ENCODE data around the gene B3GALT4.

The B3GALT4 gene

GRCh38 chr6:33292996-33293682 lies 16.2 kb downstream of the B3GALT4 start:
- no peak for DNase-seq (ENCODE audit: low read depth)

DNA sequence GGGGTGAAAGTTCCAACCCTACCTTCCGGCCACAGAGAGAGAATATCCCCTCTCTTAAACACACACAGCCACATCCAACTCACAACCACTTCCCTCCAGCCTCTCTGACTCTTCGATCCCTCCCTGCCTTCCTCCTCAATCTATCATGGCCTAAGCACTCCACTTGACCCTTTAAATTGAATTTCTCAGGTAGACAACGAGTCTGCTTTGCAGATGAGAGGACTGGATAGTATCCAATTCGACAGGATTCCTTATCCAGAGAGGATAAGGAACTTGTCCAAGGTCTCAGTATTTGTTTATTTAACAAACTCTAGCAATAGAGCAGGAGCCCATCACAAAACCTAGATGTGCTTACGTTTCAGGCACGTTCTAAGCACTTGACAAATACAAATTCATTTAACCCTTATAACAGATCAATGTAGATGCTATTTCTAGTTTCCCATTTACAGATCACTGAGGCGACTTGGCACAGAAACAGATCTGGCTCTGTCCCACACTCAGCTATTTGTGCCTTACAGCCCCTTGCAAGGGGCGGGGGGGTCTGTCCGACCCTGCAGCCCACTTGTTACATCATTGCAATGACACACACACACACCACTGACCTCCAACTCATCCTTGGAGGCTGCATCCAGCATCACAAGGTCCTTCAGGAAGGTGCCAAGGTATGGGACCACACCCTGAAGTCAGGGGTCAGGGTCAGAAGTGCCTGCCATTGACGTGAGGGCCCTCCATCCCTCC lies 17.3 kb downstream of the B3GALT4 start:
- no peak for DNase-seq (ENCODE audit: low read depth)

DNA sequence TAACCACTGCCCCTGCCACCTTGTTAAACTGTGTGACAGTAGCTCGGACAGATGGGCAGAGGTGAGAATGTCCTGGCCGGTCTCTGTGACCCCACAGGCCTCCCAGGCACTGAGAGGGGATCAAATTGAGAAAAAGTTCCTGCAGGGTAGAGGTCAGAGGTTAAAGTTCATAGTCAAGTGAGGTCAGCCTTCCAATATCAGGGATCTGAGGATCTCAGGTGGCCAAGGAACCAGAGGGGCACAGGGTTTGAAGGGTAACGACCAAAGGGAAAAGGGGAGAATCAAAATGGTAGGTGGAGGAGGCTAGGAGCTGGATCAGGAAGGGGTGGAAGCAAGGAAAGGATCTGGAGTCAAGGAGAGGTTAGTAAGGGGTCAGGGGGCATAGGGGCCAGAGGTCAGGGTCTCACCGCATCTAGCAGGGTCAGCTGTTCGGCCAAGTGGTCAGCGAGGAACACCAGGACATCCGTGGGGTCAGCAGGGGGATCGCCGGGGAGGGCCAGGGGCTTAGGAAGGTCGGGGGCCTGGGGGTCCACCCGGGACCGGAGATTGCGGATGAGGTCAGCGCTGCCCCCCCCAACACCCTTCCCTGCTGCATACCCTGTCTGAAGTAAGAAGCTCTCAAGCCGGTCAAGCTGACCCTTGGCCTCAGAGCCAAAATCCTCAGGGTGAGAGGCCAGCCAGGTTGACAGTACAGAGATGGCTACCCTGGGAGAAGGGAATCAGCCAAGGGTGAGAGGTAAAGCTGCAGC lies 18.9 kb downstream of the B3GALT4 start:
- no peak for DNase-seq (ENCODE audit: low read depth)

DNA sequence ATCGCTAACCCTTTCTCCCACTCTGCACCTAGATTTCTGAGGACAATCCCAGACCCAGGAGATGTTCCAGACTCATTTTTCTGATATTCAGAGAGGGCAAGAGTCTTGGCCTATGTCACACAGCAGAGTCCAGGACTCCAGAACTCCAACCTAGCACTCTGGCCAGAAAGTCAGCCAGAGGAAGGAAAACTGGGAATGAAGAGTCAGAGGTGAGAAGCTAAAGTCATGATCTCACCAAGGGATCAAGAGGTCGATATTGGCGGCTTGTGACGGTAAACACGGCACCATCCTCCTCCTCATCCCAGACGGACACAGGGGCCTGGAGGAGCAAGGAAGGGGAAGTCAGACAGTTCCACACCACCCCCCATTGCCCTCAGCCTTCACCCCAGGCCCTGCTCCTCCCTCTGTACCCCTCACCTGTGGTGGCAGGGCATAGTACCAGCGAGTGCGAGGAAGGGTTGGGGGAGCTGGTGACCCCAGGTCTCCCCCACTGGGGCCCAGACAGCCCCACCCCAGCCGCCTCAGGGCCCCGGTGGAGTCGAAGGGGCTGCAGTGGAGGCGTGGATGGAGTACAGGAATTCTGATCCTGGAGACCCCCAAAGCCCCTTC lies 20.0 kb downstream of the B3GALT4 start:
- no peak for DNase-seq (ENCODE audit: low read depth)

DNA sequence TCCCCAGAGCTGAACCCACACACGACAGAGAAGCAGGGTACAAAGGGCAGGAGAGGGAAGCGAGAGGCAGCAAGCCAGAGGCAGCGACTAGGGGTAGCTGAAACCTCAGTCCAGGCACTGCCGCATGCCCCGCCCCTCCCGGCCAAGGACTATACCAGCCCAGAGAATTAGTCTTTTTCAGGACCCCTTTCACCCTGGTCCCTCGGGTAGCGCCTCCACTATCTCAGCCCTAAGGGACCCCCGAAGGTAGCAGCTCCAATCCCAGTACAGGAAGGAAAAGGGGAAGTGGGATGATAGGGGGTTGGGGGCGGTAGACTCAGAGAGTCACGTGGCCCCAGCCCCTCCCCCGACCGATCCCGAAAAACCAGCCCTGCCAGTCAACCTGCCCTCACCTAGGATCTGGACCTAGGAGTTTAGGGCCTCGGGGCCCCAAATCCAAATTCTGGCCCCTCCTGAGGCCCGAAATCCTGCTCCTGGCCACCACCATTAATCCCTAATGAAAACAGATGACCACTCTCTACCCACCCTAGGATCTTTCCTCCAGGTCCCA lies 20.6 kb downstream of the B3GALT4 start:
- no peak for DNase-seq (ENCODE audit: low read depth)

GRCh38 chr6:33297956-33298772 lies 21.2 kb downstream of the B3GALT4 start:
- DNase-seq (ENCODE audit: low read depth) = peak; percentile 89

- peak; percentile 78 for DNase-seq (ENCODE audit: low read depth)
These were observed 21.9 kb downstream of the B3GALT4 start, which contains the start of gene RGL2 for GRCh38 chr6:33298773-33299236. Gene RGL2 (minus strand): TSS chr6:33298942. CDS start chr6:33298610, 332 bp downstream.

DNA sequence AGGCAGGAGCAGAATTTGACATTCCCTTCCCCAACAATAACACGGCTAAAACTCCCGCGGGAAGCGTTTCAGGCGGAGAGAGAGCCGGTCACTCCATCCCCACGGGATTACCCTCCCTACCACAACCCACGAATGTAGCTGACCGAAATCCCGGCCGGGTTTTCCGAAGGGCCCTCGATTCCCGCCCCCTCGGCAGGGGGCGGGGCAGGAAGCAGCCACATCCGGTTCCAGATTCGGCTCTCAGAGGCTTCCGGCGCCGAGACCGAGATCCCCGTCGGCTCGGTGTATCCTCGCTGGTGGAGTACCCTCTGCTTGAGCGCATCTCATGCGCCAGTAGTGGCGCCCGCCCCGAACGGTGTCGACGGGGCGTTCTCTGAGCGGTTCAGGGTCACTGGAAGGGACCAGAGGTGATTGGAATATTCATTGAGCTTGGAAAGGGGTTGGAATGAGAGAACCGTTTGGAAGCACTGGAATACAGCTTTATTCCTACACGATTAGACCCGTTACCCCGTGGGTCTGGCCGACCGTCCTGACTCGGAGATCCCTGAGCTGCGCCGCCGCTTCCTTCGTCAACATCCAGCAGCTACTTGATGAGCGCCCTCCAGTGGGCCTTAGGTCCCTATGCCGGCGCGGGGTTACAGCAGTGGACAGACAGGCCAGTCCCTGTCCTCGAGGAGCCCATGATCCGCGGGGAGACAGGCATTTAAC lies 22.5 kb downstream of the B3GALT4 start:
- DNase-seq (ENCODE audit: low read depth) = peak; percentile 91

DNA sequence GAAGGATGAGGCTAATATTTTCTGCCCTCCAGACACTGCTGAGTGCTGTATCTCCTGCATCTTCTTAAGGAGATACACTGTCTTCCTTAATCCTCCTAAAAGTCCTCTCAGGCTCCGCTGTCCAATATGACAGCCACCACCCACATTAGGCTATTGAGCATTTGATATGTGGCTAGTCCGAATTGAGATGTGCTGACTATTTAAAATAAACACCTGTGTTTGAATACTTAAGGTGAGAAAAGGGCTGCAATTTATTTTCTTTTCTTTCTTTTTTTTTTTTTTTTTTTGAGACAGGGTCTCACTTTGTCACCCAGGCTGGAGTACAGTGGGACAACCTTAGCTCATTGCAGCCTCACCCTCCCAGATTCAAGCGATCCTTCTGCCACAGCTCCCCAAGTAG lies 25.0 kb downstream of the B3GALT4 start:
- DNase-seq (ENCODE audit: low read depth) = no peak

DNA sequence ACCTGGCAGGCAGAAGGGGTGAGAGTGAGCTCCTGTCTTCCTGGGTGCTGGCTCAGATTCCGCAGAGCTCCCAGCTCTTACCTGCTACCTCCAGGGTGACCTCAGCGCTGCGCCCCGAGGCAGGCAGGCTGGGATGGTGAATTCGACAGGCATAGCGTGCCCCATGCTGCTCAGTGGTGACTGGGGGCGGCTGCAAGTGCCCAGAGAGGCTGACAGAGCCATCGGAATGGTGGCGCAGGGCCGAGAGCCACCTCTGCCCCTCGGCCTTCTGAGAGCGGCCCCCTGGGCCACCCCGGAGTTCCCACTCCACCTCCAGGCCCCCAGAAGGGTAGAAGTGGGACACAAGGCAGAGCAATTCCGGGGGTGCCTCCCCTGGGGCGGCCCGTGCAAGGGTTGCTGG lies 27.3 kb downstream of the B3GALT4 start:
- DNase-seq (ENCODE audit: low read depth) = no peak

GRCh38 chr6:33305052-33305451 lies 28.1 kb downstream of the B3GALT4 start:
- DNase-seq (ENCODE audit: low read depth) = no peak

DNA sequence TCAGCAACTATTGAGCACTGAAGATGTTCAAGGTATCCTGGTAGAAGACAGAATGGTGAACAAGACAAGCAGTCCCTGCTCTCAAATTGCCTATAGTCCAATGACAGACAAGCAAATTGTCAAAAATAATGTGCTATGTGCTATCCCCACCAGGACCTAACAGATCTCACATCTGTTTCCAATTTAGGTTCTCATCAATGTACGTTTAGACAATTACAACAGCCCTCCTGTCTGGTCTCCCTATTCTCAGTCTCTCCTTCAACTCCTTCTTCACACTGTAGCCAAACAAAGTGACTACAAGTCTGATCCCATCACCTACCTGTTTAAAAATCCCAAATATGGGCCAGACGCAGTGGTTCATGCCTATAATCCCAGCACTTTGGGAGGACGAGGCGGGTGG lies 29.4 kb downstream of the B3GALT4 start:
- DNase-seq (ENCODE audit: low read depth) = no peak

DNA sequence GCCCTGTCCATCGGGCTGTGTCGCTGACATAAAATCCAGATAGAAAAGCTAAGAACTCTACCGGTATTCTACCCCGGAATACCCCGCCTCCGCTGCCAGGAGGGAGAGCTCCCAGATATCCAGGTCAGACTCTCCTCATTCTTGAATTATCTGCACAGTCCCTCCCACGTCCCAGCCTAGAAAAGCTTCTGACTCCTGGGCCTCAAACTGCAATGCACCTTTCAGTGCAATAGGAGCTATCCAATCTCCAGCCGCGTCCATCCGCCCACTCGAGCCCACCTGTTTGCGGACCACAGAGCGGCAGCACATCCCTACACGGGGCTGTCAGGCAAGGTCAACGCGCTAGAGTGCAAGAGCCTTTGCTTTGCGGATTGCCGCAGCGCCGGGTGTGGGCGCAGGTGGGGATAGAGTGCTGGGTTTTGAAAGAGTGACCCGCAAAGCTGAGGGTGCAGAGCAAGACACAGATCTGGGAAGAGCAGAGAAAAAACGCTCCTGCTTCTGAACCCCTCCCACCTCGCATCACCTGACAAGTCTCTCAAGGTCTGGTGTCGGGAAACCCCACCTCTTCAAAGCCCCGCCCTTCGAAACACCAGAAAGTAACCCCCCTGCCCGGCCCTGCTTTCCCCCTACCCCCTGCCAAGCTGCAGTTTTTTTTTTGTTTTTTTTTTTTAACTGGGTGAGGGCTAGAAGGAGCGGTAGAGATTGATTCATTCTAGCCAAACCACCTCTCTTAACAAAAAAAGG lies 35.6 kb downstream of the B3GALT4 start:
- DNase-seq (ENCODE audit: low read depth) = peak; percentile 53

DNA sequence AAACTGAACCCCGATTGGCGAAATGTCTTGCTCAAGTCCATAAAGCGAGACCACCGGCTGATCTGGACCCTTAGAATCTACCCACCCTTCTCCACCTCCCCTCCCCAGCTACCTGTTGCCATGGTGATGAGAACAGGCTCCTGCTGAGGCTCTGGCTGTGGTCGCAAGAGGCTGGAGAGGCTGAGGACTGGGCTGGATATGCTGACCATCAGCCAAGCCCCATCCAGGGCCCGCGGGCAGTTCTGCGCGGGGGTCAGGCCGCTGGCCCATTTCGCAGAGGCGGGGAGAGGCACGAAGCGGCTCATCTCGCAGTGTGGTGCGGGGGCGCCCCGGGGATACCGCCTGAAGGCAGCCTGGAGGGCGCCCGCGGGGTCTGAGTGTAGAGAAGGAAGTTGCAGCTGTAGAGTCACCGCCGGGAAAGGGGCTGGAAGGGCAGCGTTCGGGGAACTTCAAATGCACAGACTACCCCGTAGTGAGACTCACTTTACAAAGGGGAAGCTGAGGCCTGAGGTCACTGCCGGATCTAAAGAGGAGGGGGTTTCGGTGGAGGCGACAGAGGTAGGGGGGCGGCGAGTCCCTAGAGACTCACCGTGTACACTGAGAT lies 36.3 kb downstream of the B3GALT4 start:
- DNase-seq (ENCODE audit: low read depth) = no peak

GRCh38 chr6:33313709-33314514 lies 37.0 kb downstream of the B3GALT4 start, which contains the start of gene TAPBP:
Gene TAPBP (minus strand): TSS chr6:33314078. CDS start chr6:33314041, 37 bp downstream.
- peak; percentile 45 for DNase-seq (ENCODE audit: low read depth)

DNA sequence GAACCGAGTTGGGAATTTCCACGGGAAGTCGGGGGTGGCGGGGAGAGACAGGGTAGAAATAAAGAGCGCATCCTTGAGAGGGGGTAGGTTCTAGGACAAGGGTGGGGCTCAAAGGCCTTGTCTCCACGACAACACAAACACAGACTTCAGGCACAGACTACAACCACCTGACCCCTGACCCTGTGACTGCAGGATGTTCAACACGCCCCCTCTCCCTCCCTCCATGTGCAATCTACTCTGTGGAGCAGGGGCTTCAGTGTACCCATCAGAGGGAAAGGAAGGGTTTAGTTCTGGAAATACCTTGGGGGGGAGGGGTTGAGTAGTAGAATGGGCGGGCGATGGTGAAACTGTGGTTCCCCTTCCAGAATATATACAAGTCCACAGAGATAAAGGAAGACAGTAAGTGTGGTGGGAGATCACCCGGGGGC lies 37.6 kb downstream of the B3GALT4 start:
- DNase-seq (ENCODE audit: low read depth) = peak; percentile 77

- DNase-seq (ENCODE audit: low read depth) = no peak
These were observed 38.2 kb downstream of the B3GALT4 start for GRCh38 chr6:33314943-33315792.

Measured in fibroblast of gingiva (primary cell).